ENCODE measurements around the gene ZNF318.

ZNF318 gene

DNA sequence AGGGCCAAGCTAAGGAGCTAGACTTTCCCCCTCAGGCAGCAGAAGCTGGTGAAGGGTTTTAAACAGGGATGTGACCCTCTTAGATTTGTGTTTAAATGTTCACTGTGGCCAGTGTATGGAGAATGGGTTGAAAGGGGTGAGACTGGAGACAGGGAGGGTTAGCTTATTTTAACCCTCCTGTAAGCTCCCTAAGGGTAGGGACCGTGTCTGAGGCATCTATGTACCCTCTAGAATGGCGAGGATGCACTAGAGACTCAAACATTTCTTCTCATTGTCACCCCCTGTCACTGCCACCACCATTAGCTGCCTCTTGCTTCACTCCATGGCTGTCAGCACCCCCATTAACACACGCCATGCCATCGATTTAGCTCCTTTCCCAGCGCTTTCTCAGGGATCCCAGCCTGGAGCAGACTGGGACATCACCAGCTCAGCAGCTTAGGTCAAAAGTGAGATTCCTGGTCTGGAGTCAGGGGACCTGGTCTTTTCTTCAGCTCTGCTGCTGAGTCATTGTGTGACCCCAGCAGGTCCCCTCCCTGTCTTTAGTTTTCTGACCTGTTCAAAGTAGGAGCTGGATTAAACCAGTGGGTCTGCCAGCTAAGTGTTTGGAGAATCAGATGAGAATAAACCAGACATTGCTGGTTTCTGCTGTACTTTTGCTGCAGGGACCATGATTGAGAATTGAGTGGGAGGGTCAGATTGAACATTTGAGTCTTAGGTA is 72.5 kb downstream of the ZNF318 start:
- TF ChIP-seq, protein P1, sequence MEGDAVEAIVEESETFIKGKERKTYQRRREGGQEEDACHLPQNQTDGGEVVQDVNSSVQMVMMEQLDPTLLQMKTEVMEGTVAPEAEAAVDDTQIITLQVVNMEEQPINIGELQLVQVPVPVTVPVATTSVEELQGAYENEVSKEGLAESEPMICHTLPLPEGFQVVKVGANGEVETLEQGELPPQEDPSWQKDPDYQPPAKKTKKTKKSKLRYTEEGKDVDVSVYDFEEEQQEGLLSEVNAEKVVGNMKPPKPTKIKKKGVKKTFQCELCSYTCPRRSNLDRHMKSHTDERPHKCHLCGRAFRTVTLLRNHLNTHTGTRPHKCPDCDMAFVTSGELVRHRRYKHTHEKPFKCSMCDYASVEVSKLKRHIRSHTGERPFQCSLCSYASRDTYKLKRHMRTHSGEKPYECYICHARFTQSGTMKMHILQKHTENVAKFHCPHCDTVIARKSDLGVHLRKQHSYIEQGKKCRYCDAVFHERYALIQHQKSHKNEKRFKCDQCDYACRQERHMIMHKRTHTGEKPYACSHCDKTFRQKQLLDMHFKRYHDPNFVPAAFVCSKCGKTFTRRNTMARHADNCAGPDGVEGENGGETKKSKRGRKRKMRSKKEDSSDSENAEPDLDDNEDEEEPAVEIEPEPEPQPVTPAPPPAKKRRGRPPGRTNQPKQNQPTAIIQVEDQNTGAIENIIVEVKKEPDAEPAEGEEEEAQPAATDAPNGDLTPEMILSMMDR (IDR thresholded peaks at IDR 0.05; ENCODE audit: control insufficient read depth, insufficient read depth, low read depth, low read length, missing control alignments) = no peak
- H3K4me3 ChIP-seq (ENCODE audit: control insufficient read depth, low read depth, low read length) = no peak overlapping the region
- no peak for DNase-seq (ENCODE audit: low read depth)

GRCh38 chr6:43295456-43295855 is 74.0 kb downstream of the ZNF318 start:
- TF ChIP-seq, protein P1 (IDR thresholded peaks at IDR 0.05; ENCODE audit: control insufficient read depth, insufficient read depth, low read depth, low read length, missing control alignments) = no peak
- no peak overlapping the region for H3K4me3 ChIP-seq (ENCODE audit: control insufficient read depth, low read depth, low read length)
- no peak for DNase-seq (ENCODE audit: low read depth)

- DNase-seq (ENCODE audit: low read depth) = no peak
- TF ChIP-seq, protein P1 (IDR thresholded peaks at IDR 0.05; ENCODE audit: control insufficient read depth, insufficient read depth, low read depth, low read length, missing control alignments) = no peak
- H3K4me3 ChIP-seq (ENCODE audit: control insufficient read depth, low read depth, low read length) = no peak overlapping the region
Observed at GRCh38 chr6:43294536-43294935, 74.9 kb downstream of the ZNF318 start.

DNA sequence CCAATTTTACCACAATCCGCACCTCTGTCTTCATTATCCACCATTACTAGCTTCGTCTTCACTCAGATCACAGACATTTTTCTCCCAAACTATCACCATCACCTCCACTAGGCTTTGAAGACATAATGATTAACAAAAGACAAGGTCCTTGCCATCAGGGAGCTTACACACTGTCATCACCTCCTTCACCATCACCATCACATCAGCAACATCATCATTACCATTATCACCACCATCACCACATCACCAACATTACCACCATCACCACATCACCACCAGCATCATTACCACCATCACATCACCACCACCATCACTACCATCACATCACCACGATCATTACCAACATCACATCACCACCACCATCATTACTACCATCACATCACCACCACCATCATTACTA is 75.7 kb downstream of the ZNF318 start:
- no peak for DNase-seq (ENCODE audit: low read depth)
- no peak overlapping the region for H3K4me3 ChIP-seq (ENCODE audit: control insufficient read depth, low read depth, low read length)
- TF ChIP-seq, protein P1 (IDR thresholded peaks at IDR 0.05; ENCODE audit: control insufficient read depth, insufficient read depth, low read depth, low read length, missing control alignments) = no peak

DNA sequence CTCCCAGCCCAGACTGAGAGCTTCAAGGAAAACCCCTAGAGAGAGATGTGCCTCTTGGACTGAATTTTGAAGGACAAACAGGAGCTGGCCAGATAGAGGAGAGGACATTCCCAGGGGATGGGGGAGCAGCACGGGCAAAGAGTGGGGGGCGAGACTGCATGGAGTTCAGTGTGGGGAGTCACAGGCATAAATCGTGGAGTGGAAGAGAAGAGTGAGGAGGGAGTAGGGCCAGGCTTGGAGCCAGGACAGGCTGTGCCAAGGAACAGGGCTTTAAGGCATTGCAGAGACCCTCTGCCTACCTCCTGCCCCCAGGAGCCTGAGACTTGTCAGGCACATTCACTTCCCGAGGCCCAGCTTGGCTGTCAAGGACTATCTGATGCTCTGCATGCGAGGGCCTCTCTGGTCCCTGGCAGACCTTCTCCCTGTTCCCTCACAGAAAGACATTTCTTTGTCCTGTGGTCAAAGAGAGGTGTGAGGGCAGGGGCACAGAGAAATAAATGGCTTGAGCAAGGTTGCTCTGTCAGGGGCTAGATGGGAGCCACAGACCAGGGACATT is 76.6 kb downstream of the ZNF318 start:
- TF ChIP-seq, protein P1 (IDR thresholded peaks at IDR 0.05; ENCODE audit: control insufficient read depth, insufficient read depth, low read depth, low read length, missing control alignments) = no peak
- no peak for DNase-seq (ENCODE audit: low read depth)
- H3K4me3 ChIP-seq (ENCODE audit: control insufficient read depth, low read depth, low read length) = no peak overlapping the region

- TF ChIP-seq, protein P1 (IDR thresholded peaks at IDR 0.05; ENCODE audit: control insufficient read depth, insufficient read depth, low read depth, low read length, missing control alignments) = no peak
- no peak overlapping the region for H3K4me3 ChIP-seq (ENCODE audit: control insufficient read depth, low read depth, low read length)
- no peak for DNase-seq (ENCODE audit: low read depth)
Observed at GRCh38 chr6:43292341-43292740, 77.1 kb downstream of the ZNF318 start.

Measured in AG09309 (cell line).